K562 (cell line): Measurements from ENCODE around the gene NLE1. TPM values are rescaled to one million over a fixed set of nuclear protein-coding genes. Genes with fewer than 3 reads are reported as not detected.

Experiments
- CBX5 ChIP-seq: IDR thresholded peaks from 2 replicates; pipeline ENCODE4 v1.6.1; 2014; ENCODE audit warnings: low read depth, borderline replicate concordance
- CC2D1A ChIP-seq: fragments of 450-650 bp; IDR thresholded peaks from 2 replicates; pipeline ENCODE4 v1.6.1; 2017; ENCODE audit warnings: mild to moderate bottlenecking
- DDX20 ChIP-seq: fragments of 450-650 bp; IDR thresholded peaks from 2 replicates; pipeline ENCODE4 v1.6.1; 2016; ENCODE audit warnings: missing genetic modification characterization, low read depth, mild to moderate bottlenecking, missing compliant biosample characterization, moderate library complexity
- E2F6 ChIP-seq, 2 experiments: IDR thresholded peaks; 2 replicates each; pipeline ENCODE4 v1.6.1; 2011; ENCODE audit warnings: borderline replicate concordance in 1 of 2, control low read depth in 1 of 2, low read depth in 1 of 2, low read length in 1 of 2, mild to moderate bottlenecking in 1 of 2, mixed read lengths in 1 of 2, moderate library complexity in 1 of 2; ENCODE audit not compliant: insufficient read depth in 1 of 2, insufficient read length in 1 of 2, poor library complexity in 1 of 2, severe bottlenecking in 1 of 2; ENCODE audit errors: extremely low read depth in 1 of 2
- GABPA ChIP-seq: fragments of 200-800 bp; sonication (Bioruptor generic); conservative IDR thresholded peaks from 2 replicates; pipeline ENCODE4 v1.6.1; 2016; ENCODE audit warnings: low read depth, missing genetic modification characterization, missing compliant biosample characterization
- GABPB1 ChIP-seq: sonication (generic); formaldehyde crosslinking; IDR thresholded peaks from 2 replicates; pipeline ENCODE4 v1.8.0; 2022; ENCODE audit warnings: mild to moderate bottlenecking, missing genetic modification reagents
- HEY1 ChIP-seq: fragments of 250-450 bp; sonication (Bioruptor Pico); IDR thresholded peaks from 2 replicates; pipeline ENCODE4 v1.5.0; 2020; ENCODE audit warnings: mild to moderate bottlenecking, moderate library complexity, borderline replicate concordance
- KLF13 ChIP-seq: fragments of 450-650 bp; IDR thresholded peaks from 2 replicates; pipeline ENCODE4 v1.6.1; 2016; ENCODE audit warnings: missing genetic modification characterization, low read depth, mild to moderate bottlenecking, missing compliant biosample characterization, moderate library complexity, borderline replicate concordance
- NCOR1 ChIP-seq: fragments of 450-650 bp; IDR thresholded peaks from 2 replicates; pipeline ENCODE4 v1.6.1; 2016; ENCODE audit warnings: mild to moderate bottlenecking, moderate library complexity
- NFIX ChIP-seq: fragments of 250-450 bp; sonication (Bioruptor Pico); IDR thresholded peaks from 2 replicates; pipeline ENCODE4 v1.4.0; 2020; ENCODE audit warnings: low read depth, mild to moderate bottlenecking, moderate library complexity
- PML ChIP-seq: IDR thresholded peaks from 2 replicates; pipeline ENCODE4 v1.6.1; 2012; ENCODE audit warnings: low read length, inconsistent platforms
- RBBP5 ChIP-seq: fragments of 200-600 bp; sonication (generic); IDR thresholded peaks from 2 replicates; pipeline ENCODE4 v1.6.1; 2012; ENCODE audit warnings: borderline replicate concordance, mild to moderate bottlenecking, low read length, control low read depth, inconsistent platforms; ENCODE audit not compliant: insufficient read depth, poor library complexity, severe bottlenecking
- RFX7 ChIP-seq: fragments of 250-450 bp; sonication (Bioruptor Pico); IDR thresholded peaks from 2 replicates; pipeline ENCODE4 v1.5.1; 2021; ENCODE audit warnings: mild to moderate bottlenecking
- SP2 ChIP-seq: IDR thresholded peaks from 2 replicates; pipeline ENCODE4 v1.6.1; 2011; ENCODE audit warnings: mild to moderate bottlenecking, low read depth, low read length, moderate library complexity; ENCODE audit not compliant: poor library complexity, severe bottlenecking; ENCODE audit errors: extremely low read depth
- TAF7 ChIP-seq: fragments of 450-650 bp; IDR thresholded peaks from 2 replicates; pipeline ENCODE4 v1.6.1; 2016; ENCODE audit warnings: missing genetic modification characterization, missing compliant biosample characterization
- TBL1XR1 ChIP-seq, 2 experiments: IDR thresholded peaks; 2 replicates each; pipeline ENCODE4 v1.6.1; 2012; ENCODE audit warnings: improper control_type of control experiment in 2 of 2, low read length in 2 of 2, mild to moderate bottlenecking in 1 of 2
- TCF7 ChIP-seq: sonication (generic); IDR thresholded peaks from 2 replicates; pipeline ENCODE4 v1.6.1; 2016; ENCODE audit warnings: antibody characterized with exemption, borderline replicate concordance
- TRIM28 ChIP-seq: fragments of 450-650 bp; IDR thresholded peaks from 2 replicates; pipeline ENCODE4 v1.6.1; 2017
- VEZF1 ChIP-seq: fragments of 200-800 bp; sonication (Bioruptor generic); IDR thresholded peaks from 2 replicates; pipeline ENCODE4 v1.6.1; 2017; ENCODE audit warnings: missing genetic modification characterization, missing compliant biosample characterization
- XRCC3 ChIP-seq: fragments of 450-650 bp; IDR thresholded peaks from 2 replicates; pipeline ENCODE4 v1.6.1; 2017; ENCODE audit warnings: mild to moderate bottlenecking, moderate library complexity
- XRCC4 ChIP-seq: IDR thresholded peaks from one replicate; pipeline ENCODE4 v1.6.1; 2011; ENCODE audit not compliant: insufficient read depth, insufficient read length; ENCODE audit errors: extremely low read depth
- ZNF41 ChIP-seq: fragments of 250-450 bp; sonication (Bioruptor Pico); conservative IDR thresholded peaks from 2 replicates; pipeline ENCODE4 v1.4.0; 2020; ENCODE audit warnings: mild to moderate bottlenecking
- ZNF707 ChIP-seq: fragments of 250-450 bp; sonication (Bioruptor Pico); conservative IDR thresholded peaks from 2 replicates; pipeline ENCODE4 v1.8.0; 2022; ENCODE audit warnings: inconsistent platforms, mild to moderate bottlenecking, moderate library complexity
- polyA plus RNA-seq, 8 experiments: library from polyadenylated mRNA; depleted of rRNA in 4 of 8; stranded (reverse) in 5 of 8; unstranded in 3 of 8; fragments of >200 nt; fragmentation: Nextera tagmentation in 2 of 8; fragmentation: Illumina TruSeq in 1 of 8; extraction: Ambion mirVana in 2 of 8; extraction: Trizol in 1 of 8; gene quantifications; 2 replicates each; pipeline versions ENCODE4 v1.2.1 to v1.2.3, GENCODE V29; 2011 to 2014; ENCODE audit warnings: inconsistent platforms in 1 of 8, missing spikeins in 1 of 8
- total RNA-seq, 7 experiments: library from RNA; depleted of rRNA in 6 of 7; stranded (reverse); fragments of >200 nt in 6 of 7; fragmentation: Illumina TruSeq in 2 of 7; extraction: Trizol in 2 of 7; gene quantifications; 2 replicates each; pipeline versions ENCODE4 v1.2.1 to v1.2.3, GENCODE V29; 2011 to 2021; ENCODE audit warnings: low replicate concordance in 1 of 7
- TF ChIP-seq, protein P1 (sequence below): fragments of 250-450 bp; sonication (Bioruptor Pico); IDR thresholded peaks from 2 replicates; pipeline ENCODE4 v1.5.0; 2020; ENCODE audit warnings: mild to moderate bottlenecking, borderline replicate concordance

The NLE1 gene
- total and polyA plus RNA-seq, 9 of the 15 experiments (the other 6 are each of a cell fraction or from before 2014, with no cell fraction given), result 3.8 to 69.0 (median 29.4) TPM

DNA sequence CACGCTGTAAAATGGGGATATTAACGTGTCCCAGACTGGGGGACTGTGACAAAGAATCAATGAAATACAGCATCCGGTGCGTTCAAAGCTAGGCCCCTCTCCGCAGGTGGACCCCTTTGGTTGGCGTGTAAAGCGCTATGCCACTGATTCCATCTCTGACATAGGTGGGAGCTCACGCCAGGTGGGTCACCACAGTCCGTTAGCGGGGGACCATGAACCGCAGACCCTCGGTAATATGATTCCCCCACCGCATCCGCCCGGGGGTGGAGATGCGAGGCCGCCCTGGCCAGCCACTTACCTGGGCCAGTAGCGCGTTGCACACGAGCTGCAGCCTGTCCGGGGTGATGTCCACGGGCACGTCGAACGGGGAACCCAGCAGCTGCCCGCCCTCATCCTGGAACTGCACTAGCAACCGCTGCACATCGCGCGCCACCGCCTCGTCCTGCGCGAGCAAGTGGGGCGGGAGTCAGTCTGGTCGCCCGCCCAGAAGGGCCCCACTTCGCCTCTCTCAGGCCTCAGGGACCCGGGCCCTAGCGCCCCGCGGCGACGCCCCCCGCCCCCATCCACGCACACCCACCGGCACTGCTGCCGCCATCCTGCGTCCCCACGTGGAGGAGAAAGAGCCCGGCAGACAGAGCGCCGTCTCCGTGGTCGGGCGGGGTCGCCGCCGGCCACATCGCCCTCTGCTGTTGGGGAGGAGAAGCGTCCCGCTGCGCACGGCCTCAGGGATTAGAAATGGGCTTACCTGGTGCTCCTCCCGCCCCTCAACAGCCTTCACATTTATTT, at the start of gene NLE1 (continued):
- TF ChIP-seq, protein P1, sequence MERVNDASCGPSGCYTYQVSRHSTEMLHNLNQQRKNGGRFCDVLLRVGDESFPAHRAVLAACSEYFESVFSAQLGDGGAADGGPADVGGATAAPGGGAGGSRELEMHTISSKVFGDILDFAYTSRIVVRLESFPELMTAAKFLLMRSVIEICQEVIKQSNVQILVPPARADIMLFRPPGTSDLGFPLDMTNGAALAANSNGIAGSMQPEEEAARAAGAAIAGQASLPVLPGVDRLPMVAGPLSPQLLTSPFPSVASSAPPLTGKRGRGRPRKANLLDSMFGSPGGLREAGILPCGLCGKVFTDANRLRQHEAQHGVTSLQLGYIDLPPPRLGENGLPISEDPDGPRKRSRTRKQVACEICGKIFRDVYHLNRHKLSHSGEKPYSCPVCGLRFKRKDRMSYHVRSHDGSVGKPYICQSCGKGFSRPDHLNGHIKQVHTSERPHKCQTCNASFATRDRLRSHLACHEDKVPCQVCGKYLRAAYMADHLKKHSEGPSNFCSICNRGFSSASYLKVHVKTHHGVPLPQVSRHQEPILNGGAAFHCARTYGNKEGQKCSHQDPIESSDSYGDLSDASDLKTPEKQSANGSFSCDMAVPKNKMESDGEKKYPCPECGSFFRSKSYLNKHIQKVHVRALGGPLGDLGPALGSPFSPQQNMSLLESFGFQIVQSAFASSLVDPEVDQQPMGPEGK (CRISPR knock-in tag), result no peak; the same call in 1 of the 2 replicates
- no peak for TF ChIP-seq ZNF707 (CRISPR knock-in tag)
- TF ChIP-seq SP2, result peak; percentile 98
- peak; percentile 40 for TF ChIP-seq GABPB1 (CRISPR knock-in tag)
- no peak for TF ChIP-seq GABPA (tag)
- TF ChIP-seq NCOR1, result no peak; the same call in 1 of the 2 replicates
- TF ChIP-seq RFX7, result no peak
- TF ChIP-seq CBX5, result no peak
- peak; percentile 71 for TF ChIP-seq RBBP5
- TF ChIP-seq TRIM28, result no peak; the same call in 1 of the 2 replicates
- 0 out of 4 replicates have a peak, but pooled peaks of 1 of the 2 experiments have one; percentile 36 for TF ChIP-seq TBL1XR1 (IDR thresholded peaks at IDR 0.05; ENCODE audit: low read length in 2 of 2)
- peak; percentile 64 for TF ChIP-seq VEZF1 (CRISPR knock-in tag)
- TF ChIP-seq DDX20 (tag), result no peak
- TF ChIP-seq HEY1 (CRISPR knock-in tag), result no peak
- TF ChIP-seq CC2D1A, result no peak
- no peak for TF ChIP-seq XRCC4
- no peak for TF ChIP-seq ZNF41
- no peak for TF ChIP-seq NFIX (CRISPR knock-in tag)
- TF ChIP-seq PML, result no peak; the same call in 1 of the 2 replicates
- peak; percentile 74 to 80 for TF ChIP-seq E2F6 (IDR thresholded peaks at IDR 0.05; ENCODE audit: borderline replicate concordance in 1 of 2, extremely low read depth in 1 of 2, insufficient read depth in 1 of 2, insufficient read length in 1 of 2, low read depth in 1 of 2, low read length in 1 of 2, poor library complexity in 1 of 2, severe bottlenecking in 1 of 2)
- TF ChIP-seq TCF7, result no peak
- TF ChIP-seq KLF13 (tag), result peak; percentile 84; the same call in 1 of the 2 replicates
- TF ChIP-seq XRCC3, result no peak
- peak; percentile 63; the same call in 1 of the 2 replicates for TF ChIP-seq TAF7 (tag)
